D341Med (cell line): Measurements from ENCODE around the gene CDH22.

ENCODE experiments used
- DNase-seq: peaks from one replicate; pipeline ENCODE4 v3.0.0; 2012; ENCODE audit warnings: low spot score

The CDH22 gene

GRCh38 chr20:46267108-46268105, 40.9 kb downstream of the CDH22 start:
- no peak for DNase-seq

DNA sequence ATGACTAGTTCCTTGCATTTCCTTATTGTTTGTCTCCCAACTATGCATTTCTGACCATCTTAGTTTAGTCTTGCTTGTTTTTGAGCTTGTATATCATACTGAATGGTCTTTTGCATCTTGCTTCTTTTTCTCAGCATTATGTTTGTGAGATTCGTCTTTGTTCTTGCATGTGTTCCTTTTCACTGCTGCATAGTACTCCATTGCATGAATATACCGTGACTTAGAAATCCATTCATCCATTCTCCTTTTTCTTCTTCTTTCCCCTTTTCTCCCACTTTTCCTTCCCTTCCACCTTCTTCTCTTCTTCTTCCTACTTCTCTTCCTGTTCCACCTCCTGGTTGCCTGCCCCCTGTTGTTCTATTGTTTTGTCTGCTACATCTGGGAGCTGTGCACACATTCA, 42.8 kb downstream of the CDH22 start:
- no peak for DNase-seq

GRCh38 chr20:46264391-46265266, 43.7 kb downstream of the CDH22 start:
- no peak for DNase-seq

GRCh38 chr20:46261456-46262253, 46.6 kb downstream of the CDH22 start:
- DNase-seq = no peak

- DNase-seq = no peak
These were observed 47.3 kb downstream of the CDH22 start for GRCh38 chr20:46260936-46261454.

GRCh38 chr20:46260480-46260879, 47.8 kb downstream of the CDH22 start:
- no peak for DNase-seq

- no peak for DNase-seq
These were observed 48.9 kb downstream of the CDH22 start for GRCh38 chr20:46259260-46259859.

GRCh38 chr20:46257887-46258286, 50.4 kb downstream of the CDH22 start:
- DNase-seq = no peak

DNA sequence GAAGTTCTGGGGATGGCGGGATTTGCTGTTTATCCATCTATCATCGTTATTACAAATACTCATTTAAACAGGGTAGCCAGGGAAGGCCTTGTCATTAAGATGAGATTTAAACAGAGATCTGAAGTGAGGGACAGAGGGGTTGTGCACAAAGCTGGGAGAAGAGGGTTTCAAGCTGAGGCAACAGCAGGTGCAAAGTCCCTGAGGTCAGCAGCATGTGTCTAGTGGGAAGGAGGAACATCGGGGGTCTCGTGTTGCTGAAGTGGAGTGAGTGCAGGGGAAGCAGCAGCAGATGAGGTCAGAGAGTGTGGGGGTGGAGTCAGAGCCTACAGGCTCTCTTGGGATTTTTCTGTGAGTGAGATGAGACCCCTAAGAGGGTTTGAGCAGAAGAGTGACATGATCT, 52.0 kb downstream of the CDH22 start:
- DNase-seq = no peak

GRCh38 chr20:46255440-46256104, 52.7 kb downstream of the CDH22 start:
- DNase-seq = peak; percentile 59

DNA sequence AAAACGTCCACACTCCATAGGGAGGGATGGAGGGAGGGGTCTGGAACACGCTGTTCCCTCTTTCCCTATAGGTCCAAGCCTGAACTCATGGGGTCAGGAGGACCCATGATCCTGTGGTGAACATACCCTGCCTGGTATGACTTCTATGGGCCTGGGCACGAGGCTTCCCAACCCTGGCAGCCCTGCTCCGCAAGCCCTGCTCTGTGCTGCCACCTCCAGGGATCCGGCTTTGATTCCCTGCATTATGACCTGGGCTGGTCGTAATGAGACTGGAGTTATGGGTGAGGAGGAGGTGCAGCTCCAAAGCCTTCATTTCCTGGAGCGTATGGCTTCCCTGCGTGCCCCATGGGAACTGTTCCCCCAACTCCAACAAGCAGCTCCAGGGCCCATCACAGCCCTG, 54.9 kb downstream of the CDH22 start:
- DNase-seq = peak; percentile 77

- no peak for DNase-seq
These were observed 55.8 kb downstream of the CDH22 start for GRCh38 chr20:46252352-46253091.

- DNase-seq = no peak
These were observed 57.1 kb downstream of the CDH22 start for GRCh38 chr20:46251211-46251673.

DNA sequence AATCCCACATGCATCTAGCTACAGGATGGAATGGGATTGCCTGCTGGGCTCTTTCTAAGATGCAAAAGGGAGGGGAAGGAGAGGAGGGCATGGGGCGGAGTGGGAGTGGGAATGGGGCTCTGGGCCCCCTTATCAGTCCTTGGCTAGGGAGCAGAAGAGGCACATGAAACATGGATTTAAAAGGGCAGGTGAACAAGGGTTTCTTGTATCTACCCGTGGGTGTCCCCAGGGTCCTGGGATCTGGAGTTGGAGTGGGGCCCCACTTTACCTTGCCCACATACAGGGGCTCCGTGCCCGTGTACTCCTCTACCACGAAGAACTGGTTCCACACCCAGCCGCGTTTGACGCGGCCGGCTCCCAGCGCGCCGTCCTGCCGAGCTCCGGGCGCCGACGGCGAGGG, 57.5 kb downstream of the CDH22 start:
- DNase-seq = no peak

- DNase-seq = no peak
These were observed 58.6 kb downstream of the CDH22 start for GRCh38 chr20:46249671-46250070.

DNA sequence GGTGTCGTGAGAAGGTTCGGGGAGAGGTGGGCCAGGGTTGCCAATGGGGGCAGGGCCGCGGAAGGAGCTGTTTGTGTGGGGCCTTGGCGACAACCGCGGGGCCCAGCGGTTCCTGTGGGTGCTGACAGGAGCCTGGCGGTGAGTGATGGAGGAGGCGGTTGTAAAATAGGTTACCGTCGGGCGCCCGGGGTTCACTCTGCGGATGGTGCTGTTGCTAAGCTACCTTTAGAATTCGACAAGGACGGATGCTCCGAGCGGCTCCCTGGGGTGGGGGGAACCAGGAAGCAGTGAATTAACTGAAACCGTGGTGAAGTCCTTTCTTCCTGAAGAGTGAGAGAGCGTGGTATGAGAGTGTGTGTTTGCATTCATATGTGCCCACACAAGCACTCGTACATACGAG, 61.7 kb downstream of the CDH22 start:
- DNase-seq = no peak

DNA sequence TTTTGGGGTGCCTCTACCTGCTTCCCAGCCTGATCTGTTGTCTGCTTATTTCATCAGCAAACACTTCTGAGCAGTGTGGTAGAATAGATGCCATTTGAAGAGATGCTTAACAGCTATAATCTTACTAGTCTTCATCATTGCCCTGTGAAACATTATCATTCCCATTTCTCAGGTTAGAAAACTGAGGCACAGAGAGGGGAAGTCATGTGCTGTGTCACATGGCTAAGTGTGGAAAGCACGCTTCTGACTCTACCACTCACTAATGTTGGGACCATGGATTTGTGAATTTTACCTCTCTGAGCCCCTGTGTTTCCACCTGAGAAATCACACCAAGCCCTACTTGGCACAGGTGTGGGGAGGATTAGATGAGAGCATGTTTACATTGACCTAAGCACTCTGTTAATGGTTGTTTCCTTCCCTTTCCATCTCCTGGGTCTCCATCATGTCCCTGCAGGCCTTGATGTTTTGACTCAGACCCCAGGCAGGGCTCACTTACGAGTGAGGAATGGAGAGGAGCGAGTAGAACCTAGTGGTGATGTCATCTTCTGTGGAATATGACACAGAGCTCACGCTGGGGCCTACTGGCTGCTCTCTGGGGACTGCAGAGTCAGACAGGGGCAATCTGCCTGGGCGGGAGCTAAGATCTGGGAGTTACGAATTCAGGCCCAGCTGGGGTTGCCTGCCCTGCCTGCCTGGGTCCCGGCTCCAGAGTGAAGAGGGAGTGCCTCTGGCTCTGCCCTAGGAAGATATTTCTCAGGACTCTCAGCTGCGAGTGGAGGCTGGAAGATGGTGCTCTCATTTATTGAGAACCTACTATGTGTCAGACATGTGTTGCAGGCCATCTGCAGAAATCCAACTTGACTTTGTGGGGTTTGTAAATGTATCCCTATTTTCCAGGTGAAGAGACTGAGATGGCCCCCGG, 64.3 kb downstream of the CDH22 start:
- no peak for DNase-seq

- no peak for DNase-seq
These were observed 65.9 kb downstream of the CDH22 start for GRCh38 chr20:46242390-46242789.

DNA sequence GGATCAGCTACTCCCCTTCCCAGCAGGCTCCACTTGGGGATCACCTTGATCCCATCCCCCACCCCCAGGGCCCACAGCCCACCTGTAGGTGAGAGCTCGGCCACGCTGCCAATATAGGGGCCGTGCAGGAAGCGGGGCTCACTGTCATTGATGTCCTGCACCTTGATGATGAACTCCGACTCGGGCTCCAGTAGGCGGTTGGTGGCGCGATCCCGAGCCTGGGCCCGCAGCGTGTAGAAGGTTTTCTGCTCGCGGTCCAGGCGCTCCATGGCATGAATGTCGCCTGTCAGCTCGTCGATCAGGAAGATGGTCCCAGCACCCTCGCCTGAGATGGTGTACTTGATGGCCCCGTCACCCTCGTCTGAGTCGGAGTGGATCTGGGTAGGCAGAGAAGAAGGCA, 67.4 kb downstream of the CDH22 start:
- no peak for DNase-seq
